Body of pancreas (tissue), 4 donors: ENCODE measurements around the gene PLA2G2C. TPM values are rescaled to one million over a fixed set of nuclear protein-coding genes. Genes with fewer than 3 reads are reported as not detected.

ENCODE experiments used
- ATAC-seq: fragments of 150-250 bp; one replicate; pipeline ENCODE4 v1.9.1; 2016
- DNase-seq, 4 donors: peaks; one replicate each; pipeline ENCODE4 v3.0.0-alpha.2; 2019
- H3K27ac ChIP-seq, 4 donors: fragments of 200-600 bp; sonication (generic); 1 replicate in 3 of 4; 2 replicates in 1 of 4; pipeline versions ENCODE4 v1.5.1 to v1.6.1; 2016 to 2019; ENCODE audit warnings: mild to moderate bottlenecking in 1 of 4, mixed read lengths in 1 of 4, moderate library complexity in 1 of 4
- H3K27me3 ChIP-seq, 2 donors: fragments of 200-600 bp; sonication (generic); one replicate each; pipeline ENCODE4 v1.6.0; 2016; ENCODE audit warnings: mild to moderate bottlenecking in 1 of 2
- H3K36me3 ChIP-seq, 2 donors: fragments of 200-600 bp; sonication (generic); replicated peaks in 1 of 2; 2 replicates each; pipeline ENCODE4 v1.5.1; 2016; ENCODE audit warnings: low read depth in 2 of 2; ENCODE audit not compliant: insufficient read depth in 1 of 2
- H3K4me1 ChIP-seq: fragments of 200-600 bp; sonication (generic); one replicate; pipeline ENCODE4 v1.6.0; 2016
- H3K4me3 ChIP-seq, 2 donors: fragments of 200-600 bp; sonication (generic); 1 replicate in 1 of 2; 2 replicates in 1 of 2; pipeline ENCODE4 v1.5.1; 2016 to 2019
- H3K9me3 ChIP-seq, 3 donors: fragments of 200-600 bp; sonication (generic); 1 replicate in 2 of 3; 2 replicates in 1 of 3; pipeline ENCODE4 v1.5.1; 2016
- CTCF ChIP-seq, 7 experiments: fragments of 450-650 bp in 4 of 7; fragments of 200-600 bp in 3 of 7; sonication (generic) in 3 of 7; IDR thresholded peaks; one replicate each; pipeline ENCODE4 v1.5.1; 2016 to 2019; ENCODE audit warnings: antibody characterized with exemption in 7 of 7
- POLR2A ChIP-seq, 3 donors: fragments of 450-650 bp; IDR thresholded peaks; one replicate each; pipeline ENCODE4 v1.6.1; 2016; ENCODE audit warnings: antibody characterized with exemption in 3 of 3, mild to moderate bottlenecking in 2 of 3
- WGBS, 2 donors: methylation state at CpG; one replicate each; pipeline ENCODE4 v1.1.5; 2017; 5-methylcytosine and 5-hydroxymethylcytosine counted together
- intact Hi-C: fragments of 100-400 bp; cut with DNase I; formaldehyde crosslinking; loops from one replicate; pipeline ENCODE4 v1.15.1; 2023
- total RNA-seq, 2 donors: library from RNA; depleted of rRNA; stranded (reverse); fragments of >200 nt; gene quantifications; one replicate each; pipeline ENCODE4 v1.1.0, GENCODE V29; 2016

The PLA2G2C gene
- total RNA-seq, 2 donors from 2014 or later, result not detected

- intact Hi-C loops, result no loop called here
- 68 to 75% methylated on average over 9 of the region's 9 CpGs for WGBS, 2 donors
- Histone ChIP-seq H3K4me3 (no peak overlapping the region), H3K27ac (no peak overlapping the region), H3K9me3 (peaks cover 0 to 4% (median 0%) of the 10 kb centered on the region in 3 donors), H3K27me3 (no peaks in the 10 kb centered on the region), H3K4me1 (no peaks in the 10 kb centered on the region), H3K36me3 (no peaks in the 10 kb centered on the region)
- DNase-seq (no peak), ATAC-seq (no peak)
- no peak for TF ChIP-seq CTCF (IDR thresholded peaks at IDR 0.05)
- no peak for TF ChIP-seq POLR2A (IDR thresholded peaks at IDR 0.05)
Observed at GRCh38 chr1:20168564-20169491, 17.5 kb downstream of the PLA2G2C start.

GRCh38 chr1:20167126-20167525, 19.2 kb downstream of the PLA2G2C start:
- no peak for DNase-seq
- no peak overlapping the region for H3K27ac ChIP-seq
- no peaks in the 10 kb centered on the region for H3K27me3 ChIP-seq
- H3K36me3 ChIP-seq, result no peaks in the 10 kb centered on the region
- TF ChIP-seq CTCF (IDR thresholded peaks at IDR 0.05) (no peak), POLR2A (IDR thresholded peaks at IDR 0.05) (no peak)
- peaks cover 0 to 16% (median 0%) of the 10 kb centered on the region in 3 donors for H3K9me3 ChIP-seq
- H3K4me1 ChIP-seq, result no peaks in the 10 kb centered on the region
- 74 to 75% methylated on average over 8 of the region's 8 CpGs for WGBS, 2 donors
- no peak for ATAC-seq
- no peak overlapping the region for H3K4me3 ChIP-seq
- intact Hi-C loops, result no loop called here

- Histone ChIP-seq H3K27ac (no peak overlapping the region), H3K4me1 (no peaks in the 10 kb centered on the region), H3K36me3 (no peaks in the 10 kb centered on the region), H3K9me3 (peaks cover 0 to 24% (median 0%) of the 10 kb centered on the region in 3 donors), H3K27me3 (no peaks in the 10 kb centered on the region), H3K4me3 (no peak overlapping the region)
- TF ChIP-seq CTCF (IDR thresholded peaks at IDR 0.05) (no peak), POLR2A (IDR thresholded peaks at IDR 0.05) (no peak)
- 49 to 62% methylated on average over 12 to 17 of the region's 17 CpGs for WGBS, 2 donors
- intact Hi-C loops, result no loop called here
- DNase-seq (no peak), ATAC-seq (no peak)
Observed at GRCh38 chr1:20166051-20166450, 20.3 kb downstream of the PLA2G2C start.

GRCh38 chr1:20165522-20165951, 20.8 kb downstream of the PLA2G2C start:
- H3K4me1 ChIP-seq, result no peaks in the 10 kb centered on the region
- H3K27ac ChIP-seq, result no peak overlapping the region
- TF ChIP-seq POLR2A (IDR thresholded peaks at IDR 0.05), result no peak
- TF ChIP-seq CTCF (IDR thresholded peaks at IDR 0.05), result peak in 1 of 7 experiments; percentile 12
- peaks cover 0 to 29% (median 0%) of the 10 kb centered on the region in 3 donors for H3K9me3 ChIP-seq
- H3K36me3 ChIP-seq, result no peaks in the 10 kb centered on the region
- H3K4me3 ChIP-seq, result no peak overlapping the region
- intact Hi-C loops, result no loop called here
- DNase-seq, result no peak
- ATAC-seq, result no peak
- 70 to 81% methylated on average over 16 of the region's 16 CpGs for WGBS, 2 donors
- H3K27me3 ChIP-seq, result no peaks in the 10 kb centered on the region
